Measurements from ENCODE around the gene SNRPE. TPM values are rescaled to one million over a fixed set of nuclear protein-coding genes. Genes with fewer than 3 reads are reported as not detected.

The SNRPE gene
- total RNA-seq, 1 experiment from 2014 or later: 358 TPM

DNA sequence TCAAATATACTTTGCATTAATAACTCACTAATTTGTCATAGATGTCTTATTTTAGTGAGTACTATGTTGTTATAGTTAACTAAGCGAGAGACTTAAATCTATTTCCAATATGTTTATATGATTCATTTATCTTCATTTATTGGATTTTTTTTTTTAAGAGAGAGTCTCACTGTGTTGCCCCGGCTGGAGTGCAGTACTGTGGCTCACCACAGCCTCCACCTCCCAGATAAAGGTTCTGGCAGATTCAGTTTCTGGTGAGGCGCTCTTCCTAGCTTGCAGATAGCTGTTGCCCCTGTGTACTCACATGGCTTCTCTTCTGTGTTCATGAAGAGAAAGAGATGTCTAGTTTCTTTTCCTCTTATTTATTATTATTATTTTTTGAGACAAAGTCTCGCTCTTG is 43.9 kb downstream of the SNRPE start:
- intact Hi-C loops (cut with micrococcal nuclease; ENCODE audit: unreplicated experiment): no loop called here

DNA sequence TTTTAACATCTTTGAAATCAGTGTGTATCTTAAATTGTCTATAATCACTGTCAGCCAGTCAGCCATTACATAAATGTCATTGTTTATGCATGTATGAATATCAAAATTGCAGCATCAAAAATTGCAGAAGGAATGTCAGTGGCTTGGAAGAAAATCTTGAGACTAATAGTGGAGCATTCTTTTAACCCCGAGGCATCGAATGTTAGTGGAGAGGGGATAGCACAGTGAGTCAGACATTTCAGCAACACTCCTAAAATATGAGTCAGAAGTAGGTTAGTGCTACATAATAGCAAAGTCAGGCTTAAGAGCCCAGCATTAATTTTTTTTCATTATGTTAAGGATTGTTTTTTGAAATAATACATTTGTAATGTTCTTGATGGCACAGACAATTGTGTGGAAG is 45.5 kb downstream of the SNRPE start:
- no peak for TF ChIP-seq CTCF (conservative IDR thresholded peaks at IDR 0.05; ENCODE audit: low read depth, low read length)
- no peak for TF ChIP-seq EZH2 (IDR thresholded peaks at IDR 0.05; ENCODE audit: borderline replicate concordance, low read depth, low read length, poor library complexity, severe bottlenecking)
- DNase-seq (ENCODE audit: low spot score): peak; percentile 45
- Histone ChIP-seq H3K27ac (ENCODE audit: low read depth, low read length, poor library complexity, severe bottlenecking) (no peak overlapping the region), H3K4me3 (ENCODE audit: low read depth, low read length, poor library complexity, severe bottlenecking) (no peak overlapping the region), H3K4me1 (ENCODE audit: insufficient read depth, low read length, poor library complexity, severe bottlenecking) (no peaks in the 10 kb centered on the region), H3K9me3 (ENCODE audit: low read depth, low read length, poor library complexity, severe bottlenecking) (no peaks in the 10 kb centered on the region), H3K27me3 (replicated peaks; ENCODE audit: insufficient read depth, low read depth, low read length, poor library complexity) (no peaks in the 10 kb centered on the region), H3K36me3 (ENCODE audit: insufficient read depth, low read length, poor library complexity, severe bottlenecking) (no peaks in the 10 kb centered on the region)
- CTCF ChIA-PET: no interaction called here
- intact Hi-C loops (cut with micrococcal nuclease; ENCODE audit: unreplicated experiment): no loop called here
- POLR2A ChIA-PET (ENCODE audit: low non-redundant PET): no interaction called here
- BruUV-seq (replicated peaks): no TSS peak

More for the DNA sequence above, 43.9 kb downstream of the SNRPE start:
- H3K27me3 ChIP-seq (replicated peaks; ENCODE audit: insufficient read depth, low read depth, low read length, poor library complexity): no peaks in the 10 kb centered on the region
- no peaks in the 10 kb centered on the region for H3K4me1 ChIP-seq (ENCODE audit: insufficient read depth, low read length, poor library complexity, severe bottlenecking)
- no peaks in the 10 kb centered on the region for H3K9me3 ChIP-seq (ENCODE audit: low read depth, low read length, poor library complexity, severe bottlenecking)
- TF ChIP-seq CTCF (conservative IDR thresholded peaks at IDR 0.05; ENCODE audit: low read depth, low read length): no peak
- no peak for TF ChIP-seq EZH2 (IDR thresholded peaks at IDR 0.05; ENCODE audit: borderline replicate concordance, low read depth, low read length, poor library complexity, severe bottlenecking)
- ChIA-PET POLR2A (ENCODE audit: low non-redundant PET) (no interaction called here), CTCF (no interaction called here)
- no peak for DNase-seq (ENCODE audit: low spot score)
- no peak overlapping the region for H3K27ac ChIP-seq (ENCODE audit: low read depth, low read length, poor library complexity, severe bottlenecking)
- BruUV-seq (replicated peaks): no TSS peak
- H3K4me3 ChIP-seq (ENCODE audit: low read depth, low read length, poor library complexity, severe bottlenecking): no peak overlapping the region
- H3K36me3 ChIP-seq (ENCODE audit: insufficient read depth, low read length, poor library complexity, severe bottlenecking): no peaks in the 10 kb centered on the region

- BruUV-seq (replicated peaks): no TSS peak
- intact Hi-C loops (cut with micrococcal nuclease; ENCODE audit: unreplicated experiment): no loop called here
Measured at GRCh38 chr1:203907901-203908300, 46.5 kb downstream of the SNRPE start.

More at GRCh38 chr1:203907901-203908300, 46.5 kb downstream of the SNRPE start:
- no peak for TF ChIP-seq CTCF (conservative IDR thresholded peaks at IDR 0.05; ENCODE audit: low read depth, low read length)
- no peak for TF ChIP-seq EZH2 (IDR thresholded peaks at IDR 0.05; ENCODE audit: borderline replicate concordance, low read depth, low read length, poor library complexity, severe bottlenecking)
- no peak overlapping the region for H3K27ac ChIP-seq (ENCODE audit: low read depth, low read length, poor library complexity, severe bottlenecking)
- no peak for DNase-seq (ENCODE audit: low spot score)
- no peaks in the 10 kb centered on the region for H3K27me3 ChIP-seq (replicated peaks; ENCODE audit: insufficient read depth, low read depth, low read length, poor library complexity)
- CTCF ChIA-PET: no interaction called here
- POLR2A ChIA-PET (ENCODE audit: low non-redundant PET): no interaction called here
- H3K4me1 ChIP-seq (ENCODE audit: insufficient read depth, low read length, poor library complexity, severe bottlenecking): no peaks in the 10 kb centered on the region
- no peaks in the 10 kb centered on the region for H3K9me3 ChIP-seq (ENCODE audit: low read depth, low read length, poor library complexity, severe bottlenecking)
- H3K4me3 ChIP-seq (ENCODE audit: low read depth, low read length, poor library complexity, severe bottlenecking): no peak overlapping the region
- no peaks in the 10 kb centered on the region for H3K36me3 ChIP-seq (ENCODE audit: insufficient read depth, low read length, poor library complexity, severe bottlenecking)
